A673 (cell line): ENCODE measurements around the gene UBXN7.

ENCODE experiments used
- EZH2 ChIP-seq: fragments of 200-600 bp; sonication (generic); IDR thresholded peaks from 2 replicates; pipeline ENCODE4 v1.6.1; 2017; ENCODE audit warnings: borderline replicate concordance, low read depth, mild to moderate bottlenecking, mixed read lengths, antibody characterized with exemption, low read length; ENCODE audit not compliant: poor library complexity, severe bottlenecking
- TF ChIP-seq, protein P1 (sequence below): fragments of 300-800, 200-600 bp; sonication (generic); conservative IDR thresholded peaks from 2 replicates; pipeline ENCODE4 v1.5.1; 2017; ENCODE audit warnings: low read depth, mild to moderate bottlenecking, antibody characterized with exemption, low read length, moderate library complexity, mixed read lengths

DNA sequence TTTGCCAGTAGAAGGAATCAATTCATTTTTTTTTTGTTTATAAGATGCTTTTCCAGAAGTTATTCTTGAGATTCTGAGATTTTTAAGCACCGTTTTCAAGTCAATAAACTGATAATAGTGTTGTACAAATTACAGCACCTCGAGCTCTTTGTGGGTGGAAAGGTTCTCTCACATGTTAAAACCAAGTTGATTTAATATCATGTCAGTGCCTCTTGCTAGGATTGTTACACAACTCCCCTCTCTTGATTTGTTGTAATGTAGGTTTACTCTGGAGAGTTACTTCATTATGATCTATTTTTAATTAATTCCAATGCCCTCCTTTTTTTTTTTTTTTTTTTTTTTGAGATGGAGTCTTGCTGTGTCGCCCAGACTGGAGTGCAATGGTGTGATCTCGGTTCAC lies 25.8 kb upstream of the UBXN7 start:
- TF ChIP-seq, protein P1, sequence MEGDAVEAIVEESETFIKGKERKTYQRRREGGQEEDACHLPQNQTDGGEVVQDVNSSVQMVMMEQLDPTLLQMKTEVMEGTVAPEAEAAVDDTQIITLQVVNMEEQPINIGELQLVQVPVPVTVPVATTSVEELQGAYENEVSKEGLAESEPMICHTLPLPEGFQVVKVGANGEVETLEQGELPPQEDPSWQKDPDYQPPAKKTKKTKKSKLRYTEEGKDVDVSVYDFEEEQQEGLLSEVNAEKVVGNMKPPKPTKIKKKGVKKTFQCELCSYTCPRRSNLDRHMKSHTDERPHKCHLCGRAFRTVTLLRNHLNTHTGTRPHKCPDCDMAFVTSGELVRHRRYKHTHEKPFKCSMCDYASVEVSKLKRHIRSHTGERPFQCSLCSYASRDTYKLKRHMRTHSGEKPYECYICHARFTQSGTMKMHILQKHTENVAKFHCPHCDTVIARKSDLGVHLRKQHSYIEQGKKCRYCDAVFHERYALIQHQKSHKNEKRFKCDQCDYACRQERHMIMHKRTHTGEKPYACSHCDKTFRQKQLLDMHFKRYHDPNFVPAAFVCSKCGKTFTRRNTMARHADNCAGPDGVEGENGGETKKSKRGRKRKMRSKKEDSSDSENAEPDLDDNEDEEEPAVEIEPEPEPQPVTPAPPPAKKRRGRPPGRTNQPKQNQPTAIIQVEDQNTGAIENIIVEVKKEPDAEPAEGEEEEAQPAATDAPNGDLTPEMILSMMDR, result no peak
- TF ChIP-seq EZH2, result no peak
